Keratinocyte (primary cell): Measurements from ENCODE around the gene DENND1A.

Source experiments
- EZH2 ChIP-seq: IDR thresholded peaks from one replicate; pipeline ENCODE4 v1.6.1; 2012; ENCODE audit warnings: inconsistent platforms, mild to moderate bottlenecking, low read length, moderate library complexity
- TF ChIP-seq, protein P1 (sequence below), 3 experiments: IDR thresholded peaks in 1 of 3; conservative IDR thresholded peaks in 1 of 3; optimal IDR thresholded peaks in 1 of 3; 2 replicates in 2 of 3; 3 replicates in 1 of 3; pipeline versions ENCODE3 to v1.5.1; 2011; ENCODE audit warnings: low read length in 3 of 3, mild to moderate bottlenecking in 3 of 3, moderate library complexity in 2 of 3, control low read depth in 1 of 3, inconsistent platforms in 1 of 3; ENCODE audit not compliant: insufficient read depth in 2 of 3; ENCODE audit errors: extremely low read depth in 1 of 3

DNA sequence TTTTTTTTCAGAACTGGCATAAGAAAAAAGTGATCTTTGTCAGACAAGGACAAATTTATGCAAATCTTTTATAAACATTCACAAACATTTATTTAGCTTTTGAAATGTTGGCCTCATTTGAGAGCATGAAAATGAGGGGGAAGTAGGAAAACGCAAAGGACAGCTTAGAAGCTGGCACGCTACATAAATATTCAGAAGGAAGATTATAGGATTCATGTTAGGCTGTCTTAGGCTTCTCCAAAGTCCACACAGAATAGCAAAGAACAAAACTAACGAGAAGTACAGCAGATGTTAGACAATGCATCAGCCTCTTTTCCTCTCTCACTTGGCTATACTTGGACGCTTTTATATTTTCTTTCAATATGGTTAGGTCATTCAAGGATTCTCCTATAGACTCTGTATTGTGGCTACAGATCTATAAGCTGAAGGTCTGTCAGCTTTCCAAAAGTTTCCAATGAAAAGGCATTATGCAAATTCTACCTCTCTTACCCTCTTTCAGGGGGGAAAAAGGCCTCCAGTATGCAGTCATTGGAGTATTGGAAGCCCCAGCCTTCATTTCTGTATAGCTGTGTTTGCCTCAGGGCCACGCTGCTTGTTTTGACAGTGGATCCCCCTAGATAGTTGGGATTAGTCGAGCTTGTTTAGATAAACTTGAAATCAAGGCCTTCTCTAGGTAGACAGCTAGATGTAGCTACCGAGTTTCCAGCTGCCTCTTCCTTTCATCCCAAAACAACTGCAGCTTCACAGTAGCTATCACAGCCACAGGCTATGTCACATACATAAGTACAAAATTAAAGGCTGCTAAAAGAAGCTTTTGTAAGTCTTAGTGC is 153.0 kb downstream of the DENND1A start:
- TF ChIP-seq, protein P1, sequence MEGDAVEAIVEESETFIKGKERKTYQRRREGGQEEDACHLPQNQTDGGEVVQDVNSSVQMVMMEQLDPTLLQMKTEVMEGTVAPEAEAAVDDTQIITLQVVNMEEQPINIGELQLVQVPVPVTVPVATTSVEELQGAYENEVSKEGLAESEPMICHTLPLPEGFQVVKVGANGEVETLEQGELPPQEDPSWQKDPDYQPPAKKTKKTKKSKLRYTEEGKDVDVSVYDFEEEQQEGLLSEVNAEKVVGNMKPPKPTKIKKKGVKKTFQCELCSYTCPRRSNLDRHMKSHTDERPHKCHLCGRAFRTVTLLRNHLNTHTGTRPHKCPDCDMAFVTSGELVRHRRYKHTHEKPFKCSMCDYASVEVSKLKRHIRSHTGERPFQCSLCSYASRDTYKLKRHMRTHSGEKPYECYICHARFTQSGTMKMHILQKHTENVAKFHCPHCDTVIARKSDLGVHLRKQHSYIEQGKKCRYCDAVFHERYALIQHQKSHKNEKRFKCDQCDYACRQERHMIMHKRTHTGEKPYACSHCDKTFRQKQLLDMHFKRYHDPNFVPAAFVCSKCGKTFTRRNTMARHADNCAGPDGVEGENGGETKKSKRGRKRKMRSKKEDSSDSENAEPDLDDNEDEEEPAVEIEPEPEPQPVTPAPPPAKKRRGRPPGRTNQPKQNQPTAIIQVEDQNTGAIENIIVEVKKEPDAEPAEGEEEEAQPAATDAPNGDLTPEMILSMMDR (optimal IDR thresholded peaks at IDR 0.05 in 1 of 3, IDR thresholded peaks at IDR 0.05 in 1 of 3, conservative IDR thresholded peaks at IDR 0.05 in 1 of 3; ENCODE audit: extremely low read depth in 1 of 3, insufficient read depth in 2 of 3, low read length in 3 of 3), result no peak
- no peak for TF ChIP-seq EZH2
